ENCODE results near the gene GRAP. TPM values are rescaled to one million over a fixed set of nuclear protein-coding genes. Genes with fewer than 3 reads are reported as not detected.

Gene GRAP
- total RNA-seq, 4 donors from 2014 or later, result 2.4 to 8.1 (median 4.8) TPM

DNA sequence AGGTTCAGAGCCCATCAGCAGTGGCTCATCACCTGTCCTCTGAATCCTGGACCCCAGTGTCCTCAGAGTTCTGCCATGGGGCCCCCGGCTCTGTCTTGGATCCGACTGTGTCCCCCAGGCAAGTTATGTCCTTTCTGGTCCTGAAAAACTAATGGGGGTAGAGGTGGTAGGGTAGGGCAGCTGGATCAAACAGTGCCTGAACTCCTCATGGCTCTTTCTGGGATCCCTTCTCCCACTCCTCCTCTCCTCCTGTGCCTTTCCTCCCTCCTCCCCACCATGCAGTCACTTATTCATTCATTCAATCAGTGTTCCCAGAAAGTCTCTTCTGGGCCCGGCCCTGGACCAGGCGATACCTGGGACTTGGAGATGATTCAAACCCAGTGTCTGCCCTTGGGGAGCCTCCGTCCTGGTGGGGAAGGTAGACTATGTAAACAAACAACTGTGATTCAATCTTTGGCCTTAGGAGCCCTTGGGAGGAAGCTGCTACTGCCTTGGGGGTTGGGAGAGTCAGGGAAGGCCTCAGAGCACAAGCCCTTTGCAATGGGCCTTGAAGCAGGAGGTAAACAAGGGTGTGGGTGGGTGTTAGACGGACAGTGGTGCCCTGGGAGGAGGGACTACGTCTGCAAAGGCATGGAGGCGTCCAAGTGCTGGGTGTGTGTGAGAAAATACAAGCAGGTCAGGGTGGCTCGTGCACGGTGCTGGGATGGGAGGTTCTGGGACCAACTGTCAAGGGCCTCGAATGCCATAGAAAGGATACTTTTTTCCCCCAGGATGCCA lies 35.8 kb downstream of the GRAP start:
- TF ChIP-seq, protein P1, sequence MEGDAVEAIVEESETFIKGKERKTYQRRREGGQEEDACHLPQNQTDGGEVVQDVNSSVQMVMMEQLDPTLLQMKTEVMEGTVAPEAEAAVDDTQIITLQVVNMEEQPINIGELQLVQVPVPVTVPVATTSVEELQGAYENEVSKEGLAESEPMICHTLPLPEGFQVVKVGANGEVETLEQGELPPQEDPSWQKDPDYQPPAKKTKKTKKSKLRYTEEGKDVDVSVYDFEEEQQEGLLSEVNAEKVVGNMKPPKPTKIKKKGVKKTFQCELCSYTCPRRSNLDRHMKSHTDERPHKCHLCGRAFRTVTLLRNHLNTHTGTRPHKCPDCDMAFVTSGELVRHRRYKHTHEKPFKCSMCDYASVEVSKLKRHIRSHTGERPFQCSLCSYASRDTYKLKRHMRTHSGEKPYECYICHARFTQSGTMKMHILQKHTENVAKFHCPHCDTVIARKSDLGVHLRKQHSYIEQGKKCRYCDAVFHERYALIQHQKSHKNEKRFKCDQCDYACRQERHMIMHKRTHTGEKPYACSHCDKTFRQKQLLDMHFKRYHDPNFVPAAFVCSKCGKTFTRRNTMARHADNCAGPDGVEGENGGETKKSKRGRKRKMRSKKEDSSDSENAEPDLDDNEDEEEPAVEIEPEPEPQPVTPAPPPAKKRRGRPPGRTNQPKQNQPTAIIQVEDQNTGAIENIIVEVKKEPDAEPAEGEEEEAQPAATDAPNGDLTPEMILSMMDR (IDR thresholded peaks at IDR 0.05; ENCODE audit: low read depth), result no peak

DNA sequence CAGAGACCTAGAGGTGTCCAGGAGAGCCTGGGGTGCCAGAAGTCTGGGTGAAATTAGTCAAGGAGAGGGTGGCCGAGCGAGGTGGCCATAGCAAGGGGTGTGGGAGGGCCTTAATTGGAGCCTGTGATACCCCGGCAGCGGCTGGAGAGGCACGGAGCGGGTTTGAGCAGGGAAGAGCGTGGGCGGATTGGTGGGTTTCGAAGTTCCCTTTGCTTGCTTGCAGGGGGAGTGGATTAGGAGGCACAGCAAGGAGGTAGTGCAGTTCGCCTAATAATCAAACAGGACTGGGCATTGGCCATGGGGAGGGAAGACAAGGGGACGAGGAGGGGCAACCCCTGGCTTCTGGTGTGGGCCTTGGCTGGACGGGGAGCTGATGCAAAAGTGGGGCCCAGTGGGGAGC lies 36.8 kb downstream of the GRAP start:
- TF ChIP-seq, protein P1 (IDR thresholded peaks at IDR 0.05; ENCODE audit: low read depth), result no peak

- TF ChIP-seq, protein P1 (IDR thresholded peaks at IDR 0.05; ENCODE audit: low read depth), result no peak
These were observed 40.1 kb downstream of the GRAP start for GRCh38 chr17:19006698-19007097.

DNA sequence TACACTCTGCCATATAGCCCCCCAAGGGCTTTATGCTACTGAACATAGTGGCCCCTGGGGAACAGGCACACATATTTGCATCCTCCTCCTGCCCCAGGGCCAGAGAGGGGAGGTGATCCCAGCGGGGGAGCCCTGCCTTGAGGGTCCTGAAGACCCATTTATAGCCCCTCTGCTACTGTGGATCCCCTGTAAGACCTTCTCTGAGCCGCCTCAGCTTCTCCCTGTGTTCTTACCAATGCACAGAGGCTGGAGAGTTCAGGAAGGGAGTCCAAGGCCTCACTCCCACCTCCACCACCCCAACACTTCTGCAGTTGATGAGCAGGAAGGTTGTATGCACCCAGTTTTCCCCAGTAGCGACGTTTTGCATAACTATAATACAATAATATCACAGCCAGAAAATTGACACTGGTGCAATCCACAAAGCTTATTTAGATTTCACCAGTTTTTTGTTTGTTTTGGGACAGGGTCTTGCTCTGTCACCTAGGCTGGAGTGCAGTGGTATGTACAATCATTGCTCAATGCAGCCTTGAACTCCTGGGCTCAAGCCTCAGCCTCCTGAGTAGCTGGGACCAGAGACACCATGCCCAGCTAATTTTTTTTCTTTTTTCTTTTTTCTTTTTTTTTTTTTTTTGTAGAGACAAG lies 40.8 kb downstream of the GRAP start:
- TF ChIP-seq, protein P1 (IDR thresholded peaks at IDR 0.05; ENCODE audit: low read depth), result no peak

DNA sequence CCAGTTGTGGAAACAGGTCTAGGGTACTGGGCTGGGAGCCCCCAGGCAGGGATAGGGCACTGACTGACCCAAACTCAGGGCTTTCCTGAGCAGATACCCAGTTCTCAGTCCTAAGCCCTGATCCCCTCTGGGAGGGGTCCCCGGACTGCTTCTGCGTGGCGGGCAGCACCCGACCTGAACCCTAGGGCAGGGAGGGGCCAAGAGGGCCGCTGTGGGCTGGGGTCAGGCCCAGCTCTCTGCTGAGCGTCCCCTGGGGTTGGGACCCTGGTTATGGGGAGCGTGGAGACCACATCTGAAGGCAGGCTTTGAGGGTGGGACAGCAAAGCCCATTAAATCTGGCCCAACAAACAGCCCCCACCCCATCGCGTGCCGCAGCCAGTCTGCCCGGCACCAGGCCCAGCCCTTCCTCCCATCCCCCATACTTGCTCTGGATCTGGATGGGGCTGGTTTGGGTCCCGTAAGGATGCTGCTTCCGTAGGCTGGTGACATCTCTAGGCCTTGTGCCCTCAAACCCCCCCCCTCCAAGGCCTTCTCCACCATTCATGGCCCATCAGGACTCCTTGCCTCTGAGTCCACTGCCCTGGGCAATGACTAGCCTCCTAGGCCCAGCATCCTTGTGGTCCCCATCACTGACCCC lies 41.5 kb downstream of the GRAP start:
- TF ChIP-seq, protein P1 (IDR thresholded peaks at IDR 0.05; ENCODE audit: low read depth), result no peak

DNA sequence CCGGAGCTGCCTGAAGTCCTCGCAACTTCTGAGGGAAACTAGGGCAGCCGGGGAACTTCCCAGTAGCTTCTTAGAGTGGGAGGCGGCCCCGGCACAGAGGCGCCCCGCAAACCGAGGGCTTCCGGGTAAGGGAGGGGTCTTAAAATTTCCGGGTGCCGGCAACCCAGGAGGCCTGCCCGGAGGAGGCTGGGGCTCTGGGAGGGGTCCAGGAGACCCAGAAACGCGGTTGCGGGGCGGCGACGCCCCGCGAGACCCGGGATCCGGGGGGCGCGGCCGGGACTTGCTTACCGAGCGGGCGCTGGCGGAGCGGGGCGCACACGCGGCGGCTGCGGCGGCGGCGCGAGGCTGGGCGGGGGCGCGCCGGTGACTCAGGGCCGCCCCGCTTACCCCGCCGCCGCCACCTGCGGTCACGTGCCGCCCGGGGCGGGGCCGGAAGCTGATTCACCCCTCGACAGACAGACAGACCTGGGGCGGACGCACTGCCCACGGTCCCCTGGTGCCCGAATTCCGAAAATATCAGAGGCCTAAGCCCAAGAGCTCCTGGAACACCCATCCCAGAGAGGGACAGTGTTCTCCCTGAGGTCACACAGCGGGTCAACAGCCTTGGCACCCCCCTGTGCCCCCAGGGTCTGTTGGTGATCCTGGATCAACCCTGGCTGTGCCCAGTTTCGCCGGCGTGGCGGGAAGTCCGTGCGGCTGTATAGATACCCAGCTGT lies 42.2 kb downstream of the GRAP start, which contains the start of gene FAM83G:
FAM83G (minus strand) TSS at position 344 of the 716 bp plus-strand sequence. CDS start 723 bp downstream, outside the sequence.
- TF ChIP-seq, protein P1 (IDR thresholded peaks at IDR 0.05; ENCODE audit: low read depth), result no peak
